ENCODE measurements around the gene C10orf143. TPM values are rescaled to one million over a fixed set of nuclear protein-coding genes. Genes with fewer than 3 reads are reported as not detected.

Gene C10orf143
- total RNA-seq, 1 donor from 2014 or later = 4.7 TPM

GRCh38 chr10:130042381-130042780, 68.2 kb downstream of the C10orf143 start:
- TF ChIP-seq, protein P1, sequence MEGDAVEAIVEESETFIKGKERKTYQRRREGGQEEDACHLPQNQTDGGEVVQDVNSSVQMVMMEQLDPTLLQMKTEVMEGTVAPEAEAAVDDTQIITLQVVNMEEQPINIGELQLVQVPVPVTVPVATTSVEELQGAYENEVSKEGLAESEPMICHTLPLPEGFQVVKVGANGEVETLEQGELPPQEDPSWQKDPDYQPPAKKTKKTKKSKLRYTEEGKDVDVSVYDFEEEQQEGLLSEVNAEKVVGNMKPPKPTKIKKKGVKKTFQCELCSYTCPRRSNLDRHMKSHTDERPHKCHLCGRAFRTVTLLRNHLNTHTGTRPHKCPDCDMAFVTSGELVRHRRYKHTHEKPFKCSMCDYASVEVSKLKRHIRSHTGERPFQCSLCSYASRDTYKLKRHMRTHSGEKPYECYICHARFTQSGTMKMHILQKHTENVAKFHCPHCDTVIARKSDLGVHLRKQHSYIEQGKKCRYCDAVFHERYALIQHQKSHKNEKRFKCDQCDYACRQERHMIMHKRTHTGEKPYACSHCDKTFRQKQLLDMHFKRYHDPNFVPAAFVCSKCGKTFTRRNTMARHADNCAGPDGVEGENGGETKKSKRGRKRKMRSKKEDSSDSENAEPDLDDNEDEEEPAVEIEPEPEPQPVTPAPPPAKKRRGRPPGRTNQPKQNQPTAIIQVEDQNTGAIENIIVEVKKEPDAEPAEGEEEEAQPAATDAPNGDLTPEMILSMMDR (conservative IDR thresholded peaks at IDR 0.05; ENCODE audit: low read depth, low read length) = no peak
- H3K4me3 ChIP-seq (ENCODE audit: low read depth, low read length) = no peak overlapping the region

DNA sequence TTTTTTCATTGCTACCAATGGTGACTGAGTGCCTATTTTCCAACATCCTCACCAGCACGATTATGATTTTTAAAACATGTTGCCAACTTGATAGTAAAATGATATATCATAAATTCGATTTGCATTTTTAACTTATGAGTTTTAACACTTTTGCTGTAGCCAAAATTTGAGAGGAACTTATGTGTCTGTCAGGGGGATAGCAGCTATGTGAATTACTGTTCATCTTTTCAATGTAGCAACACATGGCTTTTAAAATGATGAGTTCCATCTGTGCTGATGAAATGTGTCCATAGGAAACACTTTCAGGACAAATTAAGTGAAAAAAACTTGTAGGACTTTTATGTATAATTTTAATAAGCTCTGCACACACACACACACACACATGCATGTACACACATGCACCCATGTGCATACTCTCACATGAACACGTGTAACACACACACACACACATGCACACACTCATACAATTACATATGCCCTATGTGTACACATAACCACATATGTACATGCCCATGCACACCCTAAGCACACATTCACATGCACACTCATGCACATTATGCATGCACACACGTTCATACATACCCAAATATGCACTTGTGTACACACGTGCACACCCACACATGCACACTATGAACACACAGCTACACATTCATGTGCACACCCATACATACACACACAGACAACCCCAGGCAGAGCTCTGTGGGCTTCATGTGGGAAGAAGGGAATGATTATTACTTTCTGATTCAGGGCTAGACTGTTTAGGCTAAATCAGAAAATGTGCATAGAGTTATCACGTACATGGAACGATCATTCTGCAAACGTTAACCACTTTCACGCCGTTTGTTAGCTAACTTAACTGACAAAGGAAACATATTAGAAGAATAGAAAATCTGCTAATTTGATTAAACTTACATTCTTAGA, 68.9 kb downstream of the C10orf143 start:
- TF ChIP-seq, protein P1 (conservative IDR thresholded peaks at IDR 0.05; ENCODE audit: low read depth, low read length) = no peak
- no peak overlapping the region for H3K4me3 ChIP-seq (ENCODE audit: low read depth, low read length)
- DNase-seq (ENCODE audit: low read depth) = no peak

More at GRCh38 chr10:130042381-130042780, 68.2 kb downstream of the C10orf143 start:
- no peak for DNase-seq (ENCODE audit: low read depth)

DNA sequence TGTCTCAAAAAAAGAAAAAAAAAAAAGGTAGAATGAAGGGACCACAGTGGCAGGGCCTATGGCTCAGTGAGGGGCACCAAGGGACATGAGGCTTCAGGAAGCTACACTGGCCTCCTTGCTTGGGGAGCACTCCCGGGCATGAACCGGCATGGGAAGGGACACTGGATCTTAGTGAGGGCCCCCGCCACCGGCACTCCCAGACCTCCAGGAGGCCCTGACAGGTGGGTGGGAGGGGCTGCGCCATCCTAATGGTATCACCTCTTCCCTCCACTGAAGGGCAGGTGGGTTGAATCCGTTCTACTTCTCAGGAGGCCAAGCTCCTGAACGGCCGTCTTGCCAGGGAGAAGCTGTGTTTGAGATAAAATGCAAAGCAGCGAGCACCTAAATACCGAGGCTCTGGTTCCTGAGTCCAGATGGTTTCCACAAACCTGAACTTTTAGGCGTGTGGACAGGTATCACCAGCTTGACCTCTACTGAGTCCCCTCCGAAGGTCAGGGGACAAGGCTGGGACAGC, 69.8 kb downstream of the C10orf143 start:
- no peak overlapping the region for H3K4me3 ChIP-seq (ENCODE audit: low read depth, low read length)
- no peak for DNase-seq (ENCODE audit: low read depth)
- TF ChIP-seq, protein P1 (conservative IDR thresholded peaks at IDR 0.05; ENCODE audit: low read depth, low read length) = no peak

GRCh38 chr10:130040351-130040750, 70.3 kb downstream of the C10orf143 start:
- no peak overlapping the region for H3K4me3 ChIP-seq (ENCODE audit: low read depth, low read length)
- TF ChIP-seq, protein P1 (conservative IDR thresholded peaks at IDR 0.05; ENCODE audit: low read depth, low read length) = no peak
- DNase-seq (ENCODE audit: low read depth) = no peak

DNA sequence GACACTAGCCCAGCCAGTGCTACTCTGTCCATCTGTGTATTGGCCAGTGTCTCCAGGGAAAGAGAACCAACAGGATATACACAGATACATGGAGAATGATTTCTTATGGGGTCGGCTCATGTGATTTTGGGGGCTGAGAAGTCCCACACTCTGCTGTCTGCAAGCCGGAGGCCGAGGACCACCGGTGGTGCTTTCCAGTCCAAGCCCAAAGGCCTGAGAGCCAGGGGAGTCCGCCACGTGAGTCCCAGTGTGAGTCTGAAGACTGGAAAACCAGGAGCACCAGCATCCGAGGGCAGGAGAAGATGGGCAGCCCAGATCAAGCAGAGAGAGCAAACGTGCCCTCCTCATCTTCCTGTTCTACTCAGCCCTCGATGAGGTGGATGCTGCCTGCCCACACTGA, 71.5 kb downstream of the C10orf143 start:
- no peak overlapping the region for H3K4me3 ChIP-seq (ENCODE audit: low read depth, low read length)
- no peak for DNase-seq (ENCODE audit: low read depth)
- TF ChIP-seq, protein P1 (conservative IDR thresholded peaks at IDR 0.05; ENCODE audit: low read depth, low read length) = no peak

- no peak for DNase-seq (ENCODE audit: low read depth)
- no peak overlapping the region for H3K4me3 ChIP-seq (ENCODE audit: low read depth, low read length)
- TF ChIP-seq, protein P1 (conservative IDR thresholded peaks at IDR 0.05; ENCODE audit: low read depth, low read length) = no peak
Measured at GRCh38 chr10:130038611-130039109, 72.0 kb downstream of the C10orf143 start.
